Left lung (tissue), 10 donors: Measurements from ENCODE around the gene INPP5A. TPM values are rescaled to one million over a fixed set of nuclear protein-coding genes. Genes with fewer than 3 reads are reported as not detected.
"Not testable (repeated sequence)": the region's sequence is repeated elsewhere in the genome, so short reads cannot be mapped to it uniquely, and the experiment has no call there.

Experiments used
- ATAC-seq: fragments of 200-7000 bp; cut with Tn5 transposase; one replicate; pipeline ENCODE4 v1.9.1; 2020; ENCODE audit warnings: moderate library complexity
- DNase-seq, 4 donors: peaks; one replicate each; pipeline ENCODE4 v3.0.0-alpha.2; 2013 to 2020
- H3K27ac ChIP-seq, 2 donors: fragments of 200-600 bp; sonication (generic) in 1 of 2; one replicate each; pipeline versions ENCODE4 v1.5.0 to v1.8.0; 2020 to 2021
- H3K27me3 ChIP-seq, 2 donors: fragments of 200-600 bp; sonication (generic) in 1 of 2; one replicate each; pipeline versions ENCODE4 v1.5.0 to v1.8.0; 2020 to 2021
- H3K36me3 ChIP-seq, 2 donors: fragments of 200-600 bp; sonication (generic) in 1 of 2; one replicate each; pipeline versions ENCODE4 v1.5.0 to v1.8.0; 2020 to 2021
- H3K4me1 ChIP-seq, 2 donors: fragments of 200-600 bp; one replicate each; pipeline ENCODE4 v1.8.0; 2021
- H3K4me3 ChIP-seq, 2 donors: fragments of 200-600 bp; sonication (generic) in 1 of 2; one replicate each; pipeline versions ENCODE4 v1.5.0 to v1.8.0; 2020 to 2021; ENCODE audit warnings: mild to moderate bottlenecking in 1 of 2
- H3K9me3 ChIP-seq, 2 donors: fragments of 200-600 bp; sonication (generic) in 1 of 2; one replicate each; pipeline versions ENCODE4 v1.5.0 to v1.8.0; 2020 to 2021
- CTCF ChIP-seq, 2 donors: fragments of 200-600 bp; sonication (generic) in 1 of 2; IDR thresholded peaks; one replicate each; pipeline versions ENCODE4 v1.5.0 to v1.8.0; 2021; ENCODE audit warnings: antibody characterized with exemption in 2 of 2
- intact Hi-C, 2 donors: fragments of 100-400 bp; cut with DNase I; formaldehyde crosslinking; loops; one replicate each; pipeline versions ENCODE4 v1.11.2 to v1.14.2; 2022
- polyA plus RNA-seq, 6 donors: library from polyadenylated mRNA; unstranded; fragments of 120-200 nt; gene quantifications; one replicate each; pipeline ENCODE4 v1.2.1, GENCODE V29; 2013; ENCODE audit not compliant: insufficient read length in 6 of 6
- total RNA-seq, 2 donors: library from RNA; stranded (reverse); fragmentation: NEBNext Ultra II Directional; extraction: Animal tissue kit (Norgen Biotek cat#: 25700); gene quantifications; one replicate each; pipeline ENCODE4 v1.2.1, GENCODE V29; 2021
- donor health status: DM: no; HTN: yes; CAD: no.
- donor health status: DM: no; HTN: no; CAD: no.

INPP5A gene
- total and polyA plus RNA-seq, 8 donors, result 32.0 to 44.0 (median 36.8) TPM

GRCh38 chr10:132571650-132572544 is 34.3 kb downstream of the INPP5A start:
- Histone ChIP-seq H3K4me3 (no peak overlapping the region), H3K36me3 (no peaks in the 10 kb centered on the region), H3K27me3 (no peaks in the 10 kb centered on the region), H3K27ac (no peak overlapping the region), H3K4me1 (peaks cover 28 to 52% of the 10 kb centered on the region in 2 donors), H3K9me3 (no peaks in the 10 kb centered on the region)
- ATAC-seq, result peak; percentile 81
- intact Hi-C loops, result no loop called here
- TF ChIP-seq CTCF (IDR thresholded peaks at IDR 0.05), result no peak
- DNase-seq, result peak in 2 of 4 donors; percentile 68 to 77

- no peak overlapping the region for H3K27ac ChIP-seq
Measured at GRCh38 chr10:132572545-132572937, 35.0 kb downstream of the INPP5A start.

DNA sequence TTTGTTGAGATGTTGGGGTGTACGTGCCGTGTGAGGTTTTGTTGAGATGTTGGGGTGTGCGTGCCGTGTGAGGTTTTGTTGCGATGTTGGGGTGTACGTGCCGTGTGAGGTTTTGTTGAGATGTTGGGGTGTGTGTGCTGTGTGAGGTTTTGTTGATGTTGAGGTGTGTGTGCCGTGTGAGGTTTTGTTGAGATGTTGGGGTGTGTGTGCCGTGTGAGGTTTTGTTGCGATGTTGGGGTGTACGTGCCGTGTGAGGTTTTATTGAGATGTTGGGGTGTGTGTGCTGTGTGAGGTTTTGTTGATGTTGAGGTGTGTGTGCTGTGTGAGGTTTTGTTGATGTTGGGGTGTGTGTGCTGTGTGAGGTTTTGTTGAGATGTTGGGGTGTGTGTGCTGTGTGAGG is 35.4 kb downstream of the INPP5A start:
- H3K27me3 ChIP-seq, H3K4me3 ChIP-seq, H3K9me3 ChIP-seq, H3K27ac ChIP-seq, DNase-seq, ATAC-seq, intact Hi-C loops, H3K36me3 ChIP-seq: not testable (repeated sequence)
- peaks cover 28 to 63% of the 10 kb centered on the region in 2 donors for H3K4me1 ChIP-seq

More at GRCh38 chr10:132572545-132572937, 35.0 kb downstream of the INPP5A start:
- Histone ChIP-seq H3K27me3 (no peaks in the 10 kb centered on the region), H3K36me3 (no peaks in the 10 kb centered on the region), H3K4me1 (peaks cover 28 to 59% of the 10 kb centered on the region in 2 donors), H3K4me3 (no peak overlapping the region), H3K9me3 (no peaks in the 10 kb centered on the region)
- peak in 1 of 4 donors; percentile 30 for DNase-seq
- TF ChIP-seq CTCF (IDR thresholded peaks at IDR 0.05), result no peak
- peak; percentile 32 for ATAC-seq
- intact Hi-C loops, result no loop called here

DNA sequence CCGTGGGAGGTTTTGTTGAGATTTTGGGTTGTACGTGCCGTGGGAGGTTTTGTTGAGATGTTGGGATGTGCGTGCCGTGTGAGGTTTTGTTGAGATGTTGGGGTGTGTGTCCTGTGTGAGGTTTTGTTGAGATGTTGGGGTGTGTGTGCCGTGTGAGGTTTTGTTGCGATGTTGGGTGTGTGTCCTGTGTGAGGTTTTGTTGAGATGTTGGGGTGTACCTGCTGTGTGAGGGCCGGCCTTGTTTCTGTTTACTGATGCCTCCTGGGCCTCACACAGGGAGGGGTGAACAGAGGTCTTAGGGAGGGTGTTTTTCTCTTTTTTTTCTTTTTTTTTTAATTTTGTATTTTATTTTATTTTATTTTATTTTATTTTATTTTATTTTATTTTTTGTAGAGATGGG is 36.7 kb downstream of the INPP5A start:
- H3K27ac ChIP-seq, result no peak overlapping the region
- H3K4me3 ChIP-seq, result no peak overlapping the region
- intact Hi-C loops, result no loop called here
- DNase-seq (no peak), ATAC-seq (no peak)
- H3K27me3 ChIP-seq, result no peaks in the 10 kb centered on the region
- H3K9me3 ChIP-seq, result no peaks in the 10 kb centered on the region
- H3K36me3 ChIP-seq, result no peaks in the 10 kb centered on the region
- TF ChIP-seq CTCF (IDR thresholded peaks at IDR 0.05), result no peak
- H3K4me1 ChIP-seq, result peaks cover 28 to 66% of the 10 kb centered on the region in 2 donors

DNA sequence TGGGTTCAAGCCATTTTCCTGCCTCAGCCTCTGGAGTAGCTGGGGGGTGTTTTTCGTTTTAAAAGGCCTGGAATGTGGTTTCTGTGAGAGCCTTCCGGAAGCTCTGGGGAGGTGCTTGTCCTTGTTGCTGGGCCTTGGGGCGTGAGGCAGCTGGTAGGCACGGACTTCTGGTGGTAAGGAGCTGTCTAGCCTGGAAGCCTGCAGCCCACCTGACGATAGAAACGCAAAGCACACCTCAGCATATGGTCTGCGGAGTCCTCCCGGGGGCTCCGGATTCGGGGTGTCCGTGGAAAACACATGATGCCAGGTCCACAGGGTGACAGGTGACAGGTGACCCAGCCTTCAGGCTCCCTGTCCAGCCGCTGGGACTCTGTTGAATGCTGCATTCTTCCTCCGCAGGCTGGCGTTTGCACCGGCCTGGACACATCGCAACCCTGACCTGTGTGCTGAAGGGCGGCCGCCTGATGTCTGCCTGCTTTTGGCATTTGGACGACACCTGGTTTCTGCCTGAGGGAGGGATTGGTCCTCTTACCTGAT is 37.3 kb downstream of the INPP5A start:
- no peak for TF ChIP-seq CTCF (IDR thresholded peaks at IDR 0.05)
- Histone ChIP-seq H3K36me3 (no peaks in the 10 kb centered on the region), H3K4me3 (no peak overlapping the region), H3K4me1 (peaks cover 28 to 66% of the 10 kb centered on the region in 2 donors), H3K9me3 (no peaks in the 10 kb centered on the region), H3K27ac (peak overlapping the region; percentile 28 to 44), H3K27me3 (no peaks in the 10 kb centered on the region)
- ATAC-seq (peak; percentile 12), DNase-seq (peak in 1 of 4 donors; percentile 32)
- intact Hi-C loops, result no loop called here
